ENCODE measurements around the gene ZFP91.
"Not testable (repeated sequence)": the region's sequence is repeated elsewhere in the genome, so short reads cannot be mapped to it uniquely, and the experiment has no call there.

The ZFP91 gene

DNA sequence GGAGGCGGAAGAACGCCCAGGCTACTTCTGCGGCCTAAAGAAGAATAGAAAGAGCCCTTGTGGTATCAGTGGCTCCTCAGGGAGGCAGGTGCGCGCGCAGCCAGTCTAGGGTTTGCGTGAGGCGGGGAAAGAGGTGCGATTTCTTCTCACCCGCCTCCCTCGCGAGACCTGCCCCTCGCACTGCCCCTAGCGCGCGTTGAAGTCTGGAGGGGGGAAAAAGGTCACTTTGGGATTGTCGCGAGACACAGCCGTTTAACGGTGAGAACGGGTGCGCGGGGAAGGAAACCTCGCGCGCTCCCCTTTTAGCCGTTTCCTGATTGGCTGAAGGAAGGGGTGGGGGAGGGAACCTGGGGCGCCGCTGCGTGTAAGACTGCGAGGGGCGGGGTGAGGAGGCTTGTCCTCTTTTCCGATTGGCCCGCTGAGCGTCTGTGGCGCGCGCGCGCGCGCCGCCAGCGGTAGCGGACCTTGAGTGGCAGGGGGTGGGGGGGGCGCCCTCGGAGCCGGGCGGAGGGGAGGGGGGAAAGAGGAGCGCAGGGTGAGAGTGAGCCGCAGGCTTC is at the start of gene ZFP91:
TSS of gene ZFP91 (plus strand) at position 429 of the 557 bp plus-strand sequence. CDS start 219 bp downstream, outside the sequence.
- DNase-seq (ENCODE audit: low read depth), result peak; percentile 93

DNA sequence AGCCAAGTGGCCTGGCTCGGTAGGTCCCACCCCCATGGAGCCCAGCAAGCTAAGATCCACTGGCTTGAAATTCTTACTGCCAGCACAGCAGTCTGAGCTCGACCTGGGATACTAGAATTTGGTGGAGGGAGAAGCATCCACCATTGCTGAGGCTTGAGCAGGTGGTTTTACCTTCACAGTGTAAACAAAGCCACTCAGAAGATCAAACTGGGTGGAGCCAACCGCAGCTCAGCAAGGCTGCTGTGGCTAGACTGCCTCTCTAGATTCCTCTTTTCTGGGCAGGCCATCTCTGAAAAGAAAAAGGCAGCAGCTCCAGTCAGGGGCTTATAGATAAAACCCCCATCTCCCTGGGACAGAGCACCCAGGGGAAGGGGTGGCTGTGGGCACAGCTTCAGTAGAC is 48.6 kb upstream of the ZFP91 start:
- DNase-seq (ENCODE audit: low read depth), result no peak

GRCh38 chr11:58531865-58532341 is 47.0 kb upstream of the ZFP91 start:
- no peak for DNase-seq (ENCODE audit: low read depth)

DNA sequence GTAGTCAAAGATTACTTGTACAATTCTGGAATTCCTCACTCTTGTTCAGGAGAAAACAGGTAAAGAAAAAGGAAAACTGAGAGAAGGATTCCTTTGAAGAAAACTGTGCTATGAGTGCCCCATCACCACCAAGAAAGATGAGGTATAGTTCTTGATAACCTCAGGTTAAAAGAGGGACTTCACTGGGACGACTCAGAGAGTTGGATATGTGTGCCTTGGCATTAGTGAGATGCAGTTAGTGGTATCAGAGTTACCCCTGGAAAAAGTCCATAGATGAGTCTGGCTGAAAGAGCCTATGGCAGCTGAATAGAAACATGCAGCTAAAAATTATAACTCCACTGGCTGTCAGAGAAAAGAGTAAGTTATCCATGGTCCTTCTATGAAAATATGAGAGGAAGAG is 32.0 kb upstream of the ZFP91 start:
- no peak for DNase-seq (ENCODE audit: low read depth)

- DNase-seq (ENCODE audit: low read depth), result no peak
Measured at GRCh38 chr11:58549644-58550043, 29.2 kb upstream of the ZFP91 start.

DNA sequence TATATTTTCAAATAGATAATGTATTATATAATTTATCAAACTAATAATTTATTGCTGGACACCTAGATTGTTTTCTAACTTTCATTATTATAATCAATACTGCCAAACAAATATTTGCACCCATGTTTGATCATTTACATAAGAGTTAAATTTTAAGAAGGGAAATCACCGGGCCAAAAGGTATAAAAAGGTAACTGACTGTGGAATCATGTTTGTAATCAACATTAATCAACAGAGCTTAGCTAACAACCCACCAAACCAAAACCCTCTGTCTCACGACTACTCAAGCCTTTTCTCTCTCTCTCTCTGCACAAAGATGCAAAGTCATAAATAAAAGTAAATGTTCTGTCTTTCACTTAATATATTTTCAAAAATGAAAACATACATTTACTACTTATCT is 18.0 kb upstream of the ZFP91 start:
- DNase-seq (ENCODE audit: low read depth), result no peak

- no peak for DNase-seq (ENCODE audit: low read depth)
Measured at GRCh38 chr11:58561394-58562098, 17.3 kb upstream of the ZFP91 start.

DNA sequence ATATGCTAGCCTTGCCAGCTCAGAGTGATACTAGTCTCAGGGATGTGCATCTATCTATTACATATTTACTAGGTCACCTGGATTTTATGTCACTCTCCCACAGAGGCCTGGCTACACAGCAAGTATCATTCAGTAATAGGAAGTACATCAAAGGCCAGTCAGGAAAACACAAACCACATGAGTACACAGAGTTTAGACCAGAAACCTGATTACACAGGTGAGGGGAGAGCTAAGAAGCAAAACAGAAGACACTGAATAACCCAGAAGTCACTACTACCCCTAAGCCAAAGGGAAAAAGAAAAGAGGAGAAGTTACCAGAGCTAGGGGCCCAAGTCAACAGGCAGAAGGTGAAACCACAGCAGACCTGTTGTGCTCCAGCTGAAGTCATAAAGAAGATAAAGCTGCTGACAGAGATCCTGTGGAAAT is 16.5 kb upstream of the ZFP91 start:
- DNase-seq (ENCODE audit: low read depth), result no peak

- no peak for DNase-seq (ENCODE audit: low read depth)
Measured at GRCh38 chr11:58564231-58564630, 14.6 kb upstream of the ZFP91 start.

- DNase-seq (ENCODE audit: low read depth), result no peak
Measured at GRCh38 chr11:58567889-58568512, 10.9 kb upstream of the ZFP91 start.

DNA sequence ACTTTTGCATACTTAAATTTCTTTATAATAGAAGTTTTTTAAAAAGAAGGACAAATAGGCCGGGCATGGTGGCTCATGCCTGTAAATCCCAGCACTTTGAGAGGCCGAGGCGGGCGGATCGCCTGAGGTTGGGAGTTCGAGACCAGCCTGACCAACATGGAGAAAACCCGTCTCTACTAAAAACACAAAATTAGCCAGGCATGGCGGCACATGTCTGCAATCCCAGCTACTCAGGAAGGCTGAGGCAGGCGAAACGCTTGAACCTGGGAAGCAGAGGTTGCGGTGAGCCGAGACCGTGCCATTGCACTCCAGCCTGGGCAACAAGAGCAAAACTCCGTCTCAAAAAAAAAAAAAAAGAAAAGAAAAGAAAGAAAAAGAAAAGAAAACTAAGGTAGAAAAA is 6.0 kb upstream of the ZFP91 start:
- not testable (repeated sequence) for DNase-seq (ENCODE audit: low read depth)

DNA sequence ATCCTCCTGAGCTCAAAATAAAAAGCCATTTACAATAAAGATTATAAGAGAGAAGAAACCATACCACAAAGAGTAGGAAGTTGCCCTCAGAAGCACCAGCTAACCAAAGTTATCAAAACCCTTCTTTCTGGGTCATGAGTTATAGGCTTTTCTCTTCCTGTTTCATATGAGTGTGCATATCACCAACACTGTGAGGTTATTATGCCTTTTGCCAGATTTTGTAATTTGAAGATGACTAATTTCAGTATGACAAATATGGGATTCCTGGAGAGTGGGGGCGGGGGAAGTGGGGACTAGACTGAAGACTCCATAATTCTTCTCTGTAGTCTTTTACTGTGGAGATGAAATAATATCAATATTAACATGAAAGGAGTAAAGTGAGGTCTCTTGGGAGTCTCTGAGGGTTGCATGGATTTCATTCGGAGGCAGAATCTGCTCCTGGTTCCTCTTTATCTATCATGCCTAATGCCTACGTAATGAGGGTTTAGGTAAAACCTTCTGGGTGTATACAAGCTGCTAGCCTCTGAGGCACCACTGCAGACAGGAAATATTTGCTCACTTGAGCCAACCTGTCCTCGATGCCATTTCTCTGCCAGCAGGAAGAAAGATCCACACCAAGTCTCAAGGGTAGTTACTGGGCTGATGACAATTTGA is 5.3 kb upstream of the ZFP91 start:
- DNase-seq (ENCODE audit: low read depth), result peak; percentile 90

DNA sequence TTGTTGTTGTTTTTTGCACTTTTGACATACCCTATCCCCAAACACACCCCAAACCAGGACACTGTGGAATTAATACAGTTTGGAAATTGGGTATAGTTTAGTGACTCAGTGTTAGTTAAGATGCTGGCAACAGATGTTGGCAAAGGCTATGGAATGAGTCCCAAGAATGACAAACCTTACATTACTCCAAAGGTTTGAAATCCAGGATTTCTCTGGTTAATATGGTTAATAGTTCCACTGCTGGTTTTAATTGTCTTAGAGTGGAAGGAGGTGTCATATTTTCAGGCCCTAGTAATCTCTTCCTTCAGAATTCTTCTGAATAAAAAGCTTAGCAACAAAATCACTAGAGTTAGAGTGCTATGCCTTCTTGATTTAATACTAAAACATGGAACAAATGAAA is 4.0 kb upstream of the ZFP91 start:
- DNase-seq (ENCODE audit: low read depth), result peak; percentile 74

GRCh38 chr11:58575377-58576020 is 3.4 kb upstream of the ZFP91 start, which contains the start of gene LPXN:
Gene LPXN (minus strand): TSS chr11:58575856. CDS start chr11:58575772, 84 bp downstream.
- DNase-seq (ENCODE audit: low read depth), result peak; percentile 71

- DNase-seq (ENCODE audit: low read depth), result peak; percentile 56
Measured at GRCh38 chr11:58576887-58577471, 1.9 kb upstream of the ZFP91 start.

GRCh38 chr11:58577555-58578135 is 1.2 kb upstream of the ZFP91 start:
- DNase-seq (ENCODE audit: low read depth), result peak; percentile 80

DNA sequence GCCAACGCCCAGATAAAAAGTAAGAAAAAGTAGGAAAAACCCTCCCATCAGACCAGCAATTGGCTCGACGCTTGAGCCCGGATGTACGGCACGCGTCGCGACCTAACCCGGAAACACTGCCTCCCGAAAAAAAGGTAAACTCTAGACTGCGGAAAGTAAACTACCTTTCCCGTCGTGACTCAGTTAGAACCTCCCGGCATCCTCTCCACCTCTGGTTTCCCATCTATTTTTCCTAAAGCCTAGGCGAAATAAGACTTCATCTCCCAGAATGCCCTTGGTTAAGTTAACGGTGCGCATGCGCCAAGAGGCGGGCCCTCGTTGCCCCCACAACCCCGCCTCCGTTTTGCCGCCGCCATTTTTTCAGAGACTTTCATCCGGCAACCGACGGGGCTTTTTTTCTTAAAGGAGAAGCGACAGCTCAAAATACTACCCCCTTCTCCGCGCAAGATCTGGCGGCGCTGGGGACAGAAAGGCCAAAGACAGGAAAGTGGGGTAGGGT is 678 bp upstream of the ZFP91 start:
- DNase-seq (ENCODE audit: low read depth), result peak; percentile 95

DNA sequence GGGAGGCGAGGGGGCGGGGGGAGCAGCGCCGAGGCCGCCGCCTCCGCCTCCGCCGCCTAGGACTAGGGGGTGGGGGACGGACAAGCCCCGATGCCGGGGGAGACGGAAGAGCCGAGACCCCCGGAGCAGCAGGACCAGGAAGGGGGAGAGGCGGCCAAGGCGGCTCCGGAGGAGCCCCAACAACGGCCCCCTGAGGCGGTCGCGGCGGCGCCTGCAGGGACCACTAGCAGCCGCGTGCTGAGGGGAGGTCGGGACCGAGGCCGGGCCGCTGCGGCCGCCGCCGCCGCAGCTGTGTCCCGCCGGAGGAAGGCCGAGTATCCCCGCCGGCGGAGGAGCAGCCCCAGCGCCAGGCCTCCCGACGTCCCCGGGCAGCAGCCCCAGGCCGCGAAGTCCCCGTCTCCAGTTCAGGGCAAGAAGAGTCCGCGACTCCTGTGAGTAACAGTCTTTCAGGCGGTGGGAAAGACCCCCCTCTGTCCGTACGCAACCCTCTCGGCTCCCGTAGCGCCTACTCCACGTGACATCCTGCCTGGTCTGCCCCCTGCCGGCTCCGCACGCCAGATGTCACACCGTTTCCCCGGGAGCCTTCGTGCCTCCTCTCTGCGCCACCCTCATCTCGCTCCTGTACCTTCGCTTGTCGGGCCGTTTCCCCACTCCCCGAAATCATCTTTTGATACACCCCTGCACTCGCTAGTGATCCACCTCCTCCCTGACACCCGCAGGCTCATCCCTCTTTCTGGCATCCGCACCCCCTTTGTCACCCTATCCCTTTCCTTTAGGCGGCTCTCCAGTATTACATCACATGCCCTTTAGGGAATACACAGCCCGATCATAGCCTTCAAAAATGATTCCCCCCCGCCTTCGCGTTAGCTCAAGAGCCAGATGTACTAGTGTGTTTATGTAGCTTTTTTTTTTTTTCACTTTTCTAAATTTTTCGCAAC is 598 bp downstream of the ZFP91 start:
- DNase-seq (ENCODE audit: low read depth), result peak; percentile 74

DNA sequence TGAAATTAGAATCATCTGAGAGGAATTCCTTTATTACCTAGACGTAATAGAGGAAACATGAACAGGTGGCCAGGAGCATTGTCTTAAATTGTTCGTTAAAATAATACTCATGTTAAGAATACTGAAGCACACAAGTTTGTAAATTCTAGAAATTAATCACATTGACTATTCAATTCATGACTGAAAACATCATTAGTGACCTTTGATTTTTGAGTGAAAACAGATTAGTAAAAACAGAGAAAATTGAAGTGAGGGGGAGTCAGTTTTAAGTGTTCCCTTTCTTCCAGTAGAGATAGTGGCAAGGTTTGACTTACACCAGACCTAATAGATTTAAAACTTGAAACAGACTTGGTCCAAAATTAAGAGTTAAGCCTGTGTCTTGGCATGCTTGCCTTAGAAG is 1.4 kb downstream of the ZFP91 start:
- DNase-seq (ENCODE audit: low read depth), result no peak

DNA sequence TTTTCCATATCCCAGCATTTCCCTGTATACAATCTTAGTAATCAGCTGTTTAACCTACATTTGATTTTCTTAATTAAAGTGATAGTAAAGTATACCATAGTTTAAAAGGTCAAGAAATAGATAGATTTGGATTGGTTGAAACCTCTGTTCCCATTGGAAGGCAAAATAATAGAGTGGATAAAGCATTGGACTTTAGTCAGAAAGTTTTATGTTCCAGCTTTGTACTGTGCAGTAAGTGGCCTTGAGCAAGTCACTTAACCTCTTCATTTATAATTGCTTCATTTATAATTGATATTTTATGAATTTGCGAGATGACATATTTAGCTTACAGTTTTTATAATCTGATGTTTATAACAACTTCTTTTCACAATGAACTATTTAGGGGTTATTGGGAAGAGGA is 3.6 kb downstream of the ZFP91 start:
- no peak for DNase-seq (ENCODE audit: low read depth)
